ENCODE data around the gene IFI6.

- TF ChIP-seq, protein P1, sequence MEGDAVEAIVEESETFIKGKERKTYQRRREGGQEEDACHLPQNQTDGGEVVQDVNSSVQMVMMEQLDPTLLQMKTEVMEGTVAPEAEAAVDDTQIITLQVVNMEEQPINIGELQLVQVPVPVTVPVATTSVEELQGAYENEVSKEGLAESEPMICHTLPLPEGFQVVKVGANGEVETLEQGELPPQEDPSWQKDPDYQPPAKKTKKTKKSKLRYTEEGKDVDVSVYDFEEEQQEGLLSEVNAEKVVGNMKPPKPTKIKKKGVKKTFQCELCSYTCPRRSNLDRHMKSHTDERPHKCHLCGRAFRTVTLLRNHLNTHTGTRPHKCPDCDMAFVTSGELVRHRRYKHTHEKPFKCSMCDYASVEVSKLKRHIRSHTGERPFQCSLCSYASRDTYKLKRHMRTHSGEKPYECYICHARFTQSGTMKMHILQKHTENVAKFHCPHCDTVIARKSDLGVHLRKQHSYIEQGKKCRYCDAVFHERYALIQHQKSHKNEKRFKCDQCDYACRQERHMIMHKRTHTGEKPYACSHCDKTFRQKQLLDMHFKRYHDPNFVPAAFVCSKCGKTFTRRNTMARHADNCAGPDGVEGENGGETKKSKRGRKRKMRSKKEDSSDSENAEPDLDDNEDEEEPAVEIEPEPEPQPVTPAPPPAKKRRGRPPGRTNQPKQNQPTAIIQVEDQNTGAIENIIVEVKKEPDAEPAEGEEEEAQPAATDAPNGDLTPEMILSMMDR (IDR thresholded peaks at IDR 0.05), result no peak
- no peak for TF ChIP-seq POLR2A (IDR thresholded peaks at IDR 0.05)
Measured at GRCh38 chr1:27664291-27664690, 7.7 kb downstream of the IFI6 start.

Measured in thyroid gland (tissue), 4 donors.